Mesenchymal stem cell (in vitro differentiated cells and primary cell): Measurements from ENCODE around the gene STRN. TPM values are rescaled to one million over a fixed set of nuclear protein-coding genes. Genes with fewer than 3 reads are reported as not detected.

Experiments
- DNase-seq: peaks from one replicate; pipeline ENCODE4 v3.0.0-alpha.2; 2013
- H2AFZ ChIP-seq: one replicate; pipeline ENCODE4 v1.6.1; 2013; ENCODE audit warnings: low read depth, mild to moderate bottlenecking, control low read depth, inconsistent platforms, low read length, moderate library complexity
- H2AK5ac ChIP-seq: 2 replicates; pipeline ENCODE4 v1.6.1; 2013; ENCODE audit warnings: low read length, moderate library complexity, mild to moderate bottlenecking, inconsistent platforms; ENCODE audit not compliant: severe bottlenecking
- H2BK120ac ChIP-seq: one replicate; pipeline ENCODE4 v1.6.1; 2013; ENCODE audit warnings: low read depth, mild to moderate bottlenecking, inconsistent platforms, low read length, moderate library complexity
- H2BK12ac ChIP-seq, 2 experiments: one replicate each; pipeline ENCODE4 v1.6.1; 2013; ENCODE audit warnings: inconsistent platforms in 2 of 2, low read length in 2 of 2, mild to moderate bottlenecking in 2 of 2, moderate library complexity in 2 of 2, control low read depth in 1 of 2
- H2BK15ac ChIP-seq: one replicate; pipeline ENCODE4 v1.6.1; 2013; ENCODE audit warnings: mild to moderate bottlenecking, low read depth, inconsistent platforms; ENCODE audit not compliant: poor library complexity, severe bottlenecking
- H2BK5ac ChIP-seq: 2 replicates; pipeline ENCODE4 v1.6.1; 2013; ENCODE audit warnings: low read depth, mild to moderate bottlenecking, low read length, control low read depth, inconsistent platforms; ENCODE audit not compliant: poor library complexity, severe bottlenecking
- H3K14ac ChIP-seq, 2 experiments: one replicate each; pipeline ENCODE4 v1.6.1; 2013; ENCODE audit warnings: inconsistent platforms in 2 of 2, low read length in 2 of 2, control low read depth in 1 of 2, mild to moderate bottlenecking in 1 of 2, moderate library complexity in 1 of 2
- H3K18ac ChIP-seq, 2 experiments: one replicate each; pipeline ENCODE4 v1.6.1; 2013; ENCODE audit warnings: inconsistent platforms in 2 of 2, low read length in 2 of 2, control low read depth in 1 of 2, low read depth in 1 of 2, mild to moderate bottlenecking in 1 of 2
- H3K23ac ChIP-seq, 2 experiments: one replicate each; pipeline ENCODE4 v1.6.1; 2013; ENCODE audit warnings: inconsistent platforms in 2 of 2, low read length in 2 of 2, mild to moderate bottlenecking in 2 of 2, moderate library complexity in 2 of 2, control low read depth in 1 of 2
- H3K27ac ChIP-seq: 2 replicates; pipeline ENCODE4 v1.5.1; 2013; ENCODE audit warnings: mild to moderate bottlenecking, moderate library complexity, low read length, control low read depth, inconsistent platforms; ENCODE audit not compliant: poor library complexity, severe bottlenecking
- H3K27me3 ChIP-seq, 2 experiments: 2 replicates each; pipeline versions ENCODE4 v1.6.1 to v1.7.0; 2013; ENCODE audit warnings: low read length in 2 of 2, mild to moderate bottlenecking in 2 of 2, moderate library complexity in 2 of 2, control low read depth in 1 of 2, inconsistent platforms in 1 of 2; ENCODE audit not compliant: control insufficient read depth in 1 of 2, insufficient read depth in 1 of 2
- H3K36me3 ChIP-seq, 2 experiments: 2 replicates each; pipeline versions ENCODE4 v1.6.1 to v1.7.0; 2013; ENCODE audit warnings: low read length in 2 of 2, control low read depth in 1 of 2, inconsistent platforms in 1 of 2, low read depth in 1 of 2, mild to moderate bottlenecking in 1 of 2; ENCODE audit not compliant: insufficient read depth in 2 of 2, control insufficient read depth in 1 of 2
- H3K4ac ChIP-seq, 2 experiments: one replicate each; pipeline ENCODE4 v1.6.1; 2013; ENCODE audit warnings: inconsistent platforms in 2 of 2, low read length in 2 of 2, mild to moderate bottlenecking in 2 of 2, moderate library complexity in 2 of 2, control low read depth in 1 of 2, low read depth in 1 of 2
- H3K4me1 ChIP-seq: 2 replicates; pipeline ENCODE4 v1.6.1; 2013; ENCODE audit warnings: low read depth, low read length, control low read depth; ENCODE audit not compliant: control insufficient read depth, insufficient read depth
- H3K4me2 ChIP-seq: 2 replicates; pipeline ENCODE4 v1.6.1; 2013; ENCODE audit warnings: low read length, mild to moderate bottlenecking, inconsistent platforms; ENCODE audit not compliant: poor library complexity, severe bottlenecking
- H3K4me3 ChIP-seq, 2 experiments: 2 replicates each; pipeline versions ENCODE4 v1.5.1 to v1.7.0; 2013; ENCODE audit warnings: low read length in 2 of 2, mild to moderate bottlenecking in 2 of 2, control low read depth in 1 of 2, low read depth in 1 of 2; ENCODE audit not compliant: insufficient read depth in 1 of 2
- H3K79me1 ChIP-seq: replicated peaks from 2 replicates; pipeline ENCODE4 v1.6.1; 2013; ENCODE audit warnings: mild to moderate bottlenecking, control low read depth, low read length, inconsistent platforms; ENCODE audit not compliant: poor library complexity, severe bottlenecking
- H3K9ac ChIP-seq: 2 replicates; pipeline ENCODE4 v1.7.0; 2013; ENCODE audit warnings: mild to moderate bottlenecking, low read length, moderate library complexity
- H3K9me3 ChIP-seq: 2 replicates; pipeline ENCODE4 v1.7.0; 2013; ENCODE audit warnings: mild to moderate bottlenecking, low read length; ENCODE audit not compliant: control insufficient read depth
- H4K8ac ChIP-seq: one replicate; pipeline ENCODE4 v1.6.1; 2013; ENCODE audit warnings: inconsistent platforms, mild to moderate bottlenecking, low read length, moderate library complexity
- H4K91ac ChIP-seq: one replicate; pipeline ENCODE4 v1.6.1; 2013; ENCODE audit warnings: mild to moderate bottlenecking, low read length, inconsistent platforms
- WGBS: methylation state at CpG from one replicate; pipeline ENCODE4 v1.1.7; 2013; ENCODE audit warnings: mixed read lengths; 5-methylcytosine and 5-hydroxymethylcytosine counted together
- polyA plus RNA-seq, 2 experiments: library from polyadenylated mRNA; stranded (reverse); fragments of 200-250 nt; gene quantifications; one replicate each; pipeline ENCODE4 v1.2.3, GENCODE V29; 2013

STRN gene
- polyA plus RNA-seq (2013, experiment 1 of 2), result 12.7 TPM
- 12.7 TPM for polyA plus RNA-seq (2013, experiment 2 of 2)

GRCh38 chr2:36966370-36967235 lies at the start of gene STRN:
STRN (minus strand) TSS chr2:36966536; CDS start chr2:36966463, 73 bp downstream.
- WGBS, result under 1% methylated on average over 62 of the region's 91 CpGs
- H3K27me3 ChIP-seq, result no peaks in the 10 kb centered on the region

DNA sequence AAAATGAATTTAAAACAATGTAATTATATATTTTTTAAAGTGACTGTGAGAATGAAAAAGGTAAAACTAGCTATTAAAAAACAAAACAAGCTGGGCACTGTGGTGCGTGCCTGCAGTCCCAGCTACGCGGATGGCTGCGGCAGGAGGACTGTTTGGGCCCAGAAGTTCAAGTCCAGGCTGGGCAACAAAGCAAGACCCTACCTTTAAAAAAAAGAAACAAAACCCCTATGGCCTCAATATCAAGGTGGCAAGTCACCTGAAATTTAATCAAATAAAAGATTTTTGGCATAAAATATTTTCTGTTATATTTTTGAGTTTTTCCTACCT lies 46.9 kb upstream of the STRN start:
- no peak overlapping the region for H2BK15ac ChIP-seq
- H3K36me3 ChIP-seq, result peaks cover 18 to 75% of the 10 kb centered on the region in 2 experiments
- no peak overlapping the region for H3K9ac ChIP-seq
- WGBS, result 100% methylated on average over 4 of the region's 4 CpGs
- H3K27ac ChIP-seq, result no peak overlapping the region
- peaks cover 1% of the 10 kb centered on the region for H3K79me1 ChIP-seq
- no peak overlapping the region for H2AFZ ChIP-seq
- H3K27me3 ChIP-seq, result no peaks in the 10 kb centered on the region
- H2AK5ac ChIP-seq, result no peak overlapping the region
- H3K4me1 ChIP-seq, result no peaks in the 10 kb centered on the region
- H4K8ac ChIP-seq, result no peak overlapping the region
- H3K9me3 ChIP-seq, result no peaks in the 10 kb centered on the region
- H3K4me3 ChIP-seq, result no peak overlapping the region
- no peak overlapping the region for H3K4ac ChIP-seq
- no peak overlapping the region for H4K91ac ChIP-seq
- H3K4me2 ChIP-seq, result no peak overlapping the region
- DNase-seq, result no peak
- no peak overlapping the region for H2BK12ac ChIP-seq
- H3K23ac ChIP-seq, result no peak overlapping the region
- H3K18ac ChIP-seq, result no peak overlapping the region
- H3K14ac ChIP-seq, result no peak overlapping the region
- H2BK120ac ChIP-seq, result no peak overlapping the region
- H2BK5ac ChIP-seq, result no peak overlapping the region

More at GRCh38 chr2:36966370-36967235, at the start of gene STRN:
- peak within 1 kb of the TSS; percentile 90 to 96 for H3K4me3 ChIP-seq
- peaks cover 5% of the 10 kb centered on the region for H3K79me1 ChIP-seq
- H3K9ac ChIP-seq, result peak within 1 kb of the TSS; percentile 93
- peak within 1 kb of the TSS in 1 of 2 experiments; percentile 23 for H3K23ac ChIP-seq
- peak within 1 kb of the TSS; percentile 87 to 96 for H3K4ac ChIP-seq
- H3K18ac ChIP-seq, result peak within 1 kb of the TSS; percentile 83 to 87
- no peaks in the 10 kb centered on the region for H3K9me3 ChIP-seq
- peak within 1 kb of the TSS; percentile 93 for H2BK5ac ChIP-seq
- peak within 1 kb of the TSS; percentile 71 for H3K4me2 ChIP-seq
- peak within 1 kb of the TSS in 1 of 2 experiments; percentile 94 for H3K14ac ChIP-seq
- H2BK120ac ChIP-seq, result peak within 1 kb of the TSS; percentile 85
- peak within 1 kb of the TSS; percentile 30 for H3K27ac ChIP-seq
- peak within 1 kb of the TSS in 1 of 2 experiments; percentile 61 for H2BK12ac ChIP-seq
- peak within 1 kb of the TSS; percentile 77 for H2AFZ ChIP-seq
- peak; percentile 95 for DNase-seq
- H2AK5ac ChIP-seq, result no peak within 1 kb of the TSS
- peak within 1 kb of the TSS; percentile 50 for H4K91ac ChIP-seq
- H4K8ac ChIP-seq, result peak within 1 kb of the TSS; percentile 75
- H3K4me1 ChIP-seq, result no peaks in the 10 kb centered on the region
- peak within 1 kb of the TSS; percentile 98 for H2BK15ac ChIP-seq
- no peaks in the 10 kb centered on the region for H3K36me3 ChIP-seq

GRCh38 chr2:37011130-37011529 lies 44.8 kb upstream of the STRN start:
- no peak overlapping the region for H2AK5ac ChIP-seq
- no peak overlapping the region for H3K9ac ChIP-seq
- H3K18ac ChIP-seq, result no peak overlapping the region
- no peak overlapping the region for H3K27ac ChIP-seq
- no peaks in the 10 kb centered on the region for H3K27me3 ChIP-seq
- no peak overlapping the region for H2BK120ac ChIP-seq
- no peak overlapping the region for H3K4me3 ChIP-seq
- 84% methylated on average over 3 of the region's 5 CpGs for WGBS
- no peak overlapping the region for H2BK5ac ChIP-seq
- no peaks in the 10 kb centered on the region for H3K4me1 ChIP-seq
- H3K4ac ChIP-seq, result no peak overlapping the region
- H3K9me3 ChIP-seq, result no peaks in the 10 kb centered on the region
- no peak overlapping the region for H3K14ac ChIP-seq
- H3K36me3 ChIP-seq, result peaks cover 14 to 75% of the 10 kb centered on the region in 2 experiments
- no peak overlapping the region for H2BK12ac ChIP-seq
- H4K91ac ChIP-seq, result no peak overlapping the region
- DNase-seq, result no peak
- peaks cover 1% of the 10 kb centered on the region for H3K79me1 ChIP-seq
- no peak overlapping the region for H3K4me2 ChIP-seq
- H4K8ac ChIP-seq, result no peak overlapping the region
- no peak overlapping the region for H2AFZ ChIP-seq
- H3K23ac ChIP-seq, result no peak overlapping the region
- no peak overlapping the region for H2BK15ac ChIP-seq

DNA sequence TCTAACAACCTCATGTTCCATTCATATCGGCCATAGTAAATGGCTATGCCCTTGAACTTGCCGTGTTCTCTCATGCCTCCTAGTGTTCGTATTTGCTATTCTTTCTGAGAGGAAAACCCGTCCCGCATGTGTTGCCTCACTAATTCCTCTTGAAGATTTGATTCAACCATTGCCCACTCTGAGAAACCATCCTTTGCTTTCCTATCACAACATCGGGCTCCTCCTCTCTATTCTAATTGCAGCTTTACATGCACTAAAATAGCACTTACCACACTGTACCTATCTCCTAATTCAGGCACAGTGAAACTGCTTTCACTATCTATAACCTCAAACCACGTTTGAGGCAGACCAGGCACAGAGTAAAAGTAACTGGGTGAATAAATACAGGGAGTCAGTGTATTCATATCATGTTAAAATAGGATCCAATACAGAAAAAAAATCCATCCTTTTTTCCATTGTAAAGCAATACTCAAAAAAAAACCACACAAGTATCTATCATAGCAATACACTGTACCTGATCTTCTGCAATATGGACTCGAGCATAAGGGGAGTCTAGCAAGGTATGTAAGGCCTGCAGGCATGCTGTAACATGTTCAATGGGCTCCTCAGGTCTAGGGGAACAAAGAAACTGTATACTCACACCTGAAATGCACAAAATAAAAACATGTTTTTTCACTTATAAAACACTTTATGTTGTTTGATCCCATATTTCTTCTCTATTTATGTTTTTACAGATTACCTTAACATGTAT lies 39.0 kb upstream of the STRN start:
- H3K4me2 ChIP-seq, result no peak overlapping the region
- no peak overlapping the region for H2BK12ac ChIP-seq
- H3K79me1 ChIP-seq, result peaks cover 1% of the 10 kb centered on the region
- H4K91ac ChIP-seq, result no peak overlapping the region
- H3K4me1 ChIP-seq, result no peaks in the 10 kb centered on the region
- H2BK15ac ChIP-seq, result no peak overlapping the region
- H3K27me3 ChIP-seq, result no peaks in the 10 kb centered on the region
- no peak overlapping the region for H3K4ac ChIP-seq
- no peak overlapping the region for H3K23ac ChIP-seq
- H4K8ac ChIP-seq, result no peak overlapping the region
- H3K9ac ChIP-seq, result no peak overlapping the region
- peaks cover 11 to 85% of the 10 kb centered on the region in 2 experiments for H3K36me3 ChIP-seq
- H3K27ac ChIP-seq, result no peak overlapping the region
- H2AK5ac ChIP-seq, result no peak overlapping the region
- peak; percentile 26 for DNase-seq
- 86% methylated on average over 7 of the region's 8 CpGs for WGBS
- no peak overlapping the region for H3K4me3 ChIP-seq
- H3K9me3 ChIP-seq, result no peaks in the 10 kb centered on the region
- no peak overlapping the region for H2BK5ac ChIP-seq
- H3K14ac ChIP-seq, result no peak overlapping the region
- H2AFZ ChIP-seq, result no peak overlapping the region
- H2BK120ac ChIP-seq, result no peak overlapping the region
- H3K18ac ChIP-seq, result no peak overlapping the region
